ENCODE data around the gene LY6G6C. TPM values are rescaled to one million over a fixed set of nuclear protein-coding genes. Genes with fewer than 3 reads are reported as not detected.

Gene LY6G6C
- total RNA-seq, 2 experiments from 2014 or later: not detected

GRCh38 chr6:31705931-31706330, 15.6 kb downstream of the LY6G6C start:
- no peak overlapping the region for H3K4me3 ChIP-seq (ENCODE audit: low read length)
- DNase-seq (no peak), ATAC-seq (ENCODE audit: poor library complexity) (no peak)
- Mint-ChIP-seq H3K27ac (no peak overlapping the region), H3K4me3 (no peak overlapping the region), H3K36me3 (ENCODE audit: low read depth) (peaks cover 18% of the 10 kb centered on the region), H3K4me1 (ENCODE audit: low read depth) (peaks cover 23% of the 10 kb centered on the region), H3K27me3 (no peaks in the 10 kb centered on the region), H3K9me3 (no peaks in the 10 kb centered on the region)
- no peaks in the 10 kb centered on the region for H3K27me3 ChIP-seq (ENCODE audit: control insufficient read depth in 1 of 2, insufficient read depth in 2 of 2, low read length in 2 of 2)
- TF ChIP-seq CTCF (IDR thresholded peaks at IDR 0.05): no peak
- H3K27ac ChIP-seq (ENCODE audit: low read depth in 1 of 2, low read length in 2 of 2): no peak overlapping the region
- intact Hi-C loops (cut with DNase I, micrococcal nuclease): loop anchor here in 1 of 2 experiments (2.0 kb wide), 1 partner anchor 25 kb away; no protein-coding TSS in a partner anchor
- ChIA-PET CTCF (interaction anchor here (0.7 kb wide), 1 partner anchor 77 kb away, joined by 4 read pairs; no protein-coding TSS in a partner anchor), POLR2A (interaction anchor here (0.9 kb wide), 1 partner anchor 101 kb away, joined by 3 read pairs; no protein-coding TSS in a partner anchor)
- H3K9me3 ChIP-seq (ENCODE audit: control insufficient read depth in 1 of 2, insufficient read depth in 1 of 2, low read length in 2 of 2): no peaks in the 10 kb centered on the region
- H3K36me3 ChIP-seq (ENCODE audit: insufficient read depth, low read length): no peaks in the 10 kb centered on the region
- H3K4me1 ChIP-seq (ENCODE audit: insufficient read depth, low read length): peaks cover 29% of the 10 kb centered on the region

- H3K9me3 ChIP-seq (ENCODE audit: control insufficient read depth in 1 of 2, insufficient read depth in 1 of 2, low read length in 2 of 2): no peaks in the 10 kb centered on the region
- Mint-ChIP-seq H3K27me3 (no peaks in the 10 kb centered on the region), H3K36me3 (ENCODE audit: low read depth) (peaks cover 33% of the 10 kb centered on the region), H3K4me1 (ENCODE audit: low read depth) (peaks cover 32% of the 10 kb centered on the region), H3K9me3 (no peaks in the 10 kb centered on the region), H3K4me3 (peak within 1 kb of the TSS; percentile 94), H3K27ac (peak within 1 kb of the TSS; percentile 94)
- POLR2A ChIA-PET: interaction anchor here (0.5 to 2.6 kb wide), 38 partner anchors 9 to 1161 kb away, joined by 3 to 22 read pairs (median 5); partner anchors contain the start of genes BAG6, C6orf47, CSNK2B and DDAH2
- H3K36me3 ChIP-seq (ENCODE audit: insufficient read depth, low read length): peaks cover 15% of the 10 kb centered on the region
- ATAC-seq (ENCODE audit: poor library complexity) (peak; percentile 91), DNase-seq (peak; percentile 94 to 99 (median 97))
- H3K27me3 ChIP-seq (ENCODE audit: control insufficient read depth in 1 of 2, insufficient read depth in 2 of 2, low read length in 2 of 2): no peaks in the 10 kb centered on the region
- CTCF ChIA-PET: interaction anchor here (1.1 to 1.8 kb wide), 5 partner anchors 22 to 130 kb away, joined by 3 to 10 read pairs (median 3); partner anchors contain the start of genes DDAH2 and LY6G5C
- peak within 1 kb of the TSS; percentile 67 for H3K4me3 ChIP-seq (ENCODE audit: low read length)
- peaks cover 35% of the 10 kb centered on the region for H3K4me1 ChIP-seq (ENCODE audit: insufficient read depth, low read length)
- H3K27ac ChIP-seq (ENCODE audit: low read depth in 1 of 2, low read length in 2 of 2): peak within 1 kb of the TSS; percentile 95 to 98
- TF ChIP-seq CTCF (IDR thresholded peaks at IDR 0.05): no peak
- intact Hi-C loops (cut with DNase I, micrococcal nuclease): loop anchor here (1.0 to 5.0 kb wide), 5 partner anchors 34 to 51 kb away; partner anchors contain the start of genes BAG6 (in 1 of the 2), CLIC1 (in 1 of the 2), CSNK2B (in 1 of the 2) and GPANK1 (in 1 of the 2)
Observed at GRCh38 chr6:31702819-31703716, 18.5 kb downstream of the LY6G6C start, which contains the start of gene ABHD16A. TSS of gene ABHD16A (minus strand) at chr6:31703324. CDS start at chr6:31703281, 43 bp downstream.

GRCh38 chr6:31702405-31702818, 19.1 kb downstream of the LY6G6C start:
- H3K9me3 Mint-ChIP-seq: no peaks in the 10 kb centered on the region
- no peaks in the 10 kb centered on the region for H3K27me3 ChIP-seq (ENCODE audit: control insufficient read depth in 1 of 2, insufficient read depth in 2 of 2, low read length in 2 of 2)
- H3K4me1 Mint-ChIP-seq (ENCODE audit: low read depth): peaks cover 39% of the 10 kb centered on the region
- DNase-seq: no peak
- ATAC-seq (ENCODE audit: poor library complexity): peak; percentile 7
- peak overlapping the region; percentile 67 for H3K4me3 ChIP-seq (ENCODE audit: low read length)
- no peak for TF ChIP-seq CTCF (IDR thresholded peaks at IDR 0.05)
- no peaks in the 10 kb centered on the region for H3K27me3 Mint-ChIP-seq
- H3K4me3 Mint-ChIP-seq: peak overlapping the region; percentile 94
- H3K27ac Mint-ChIP-seq: peak overlapping the region; percentile 94
- intact Hi-C loops (cut with DNase I, micrococcal nuclease): loop anchor here (2.0 to 5.0 kb wide), 3 partner anchors 35 to 38 kb away; partner anchors contain the start of genes CLIC1 (in 1 of the 2) and GPANK1 (in 1 of the 2)
- H3K9me3 ChIP-seq (ENCODE audit: control insufficient read depth in 1 of 2, insufficient read depth in 1 of 2, low read length in 2 of 2): no peaks in the 10 kb centered on the region
- H3K36me3 Mint-ChIP-seq (ENCODE audit: low read depth): peaks cover 40% of the 10 kb centered on the region
- POLR2A ChIA-PET: interaction anchor here (0.6 to 2.6 kb wide), 20 partner anchors 9 to 1160 kb away, joined by 3 to 22 read pairs (median 8); partner anchors contain the start of genes BAG6, CSNK2B, DDAH2 and DDX39B
- CTCF ChIA-PET: interaction anchor here (1.1 to 1.5 kb wide), 2 partner anchors 21 to 39 kb away, joined by 3 to 10 read pairs; partner anchors contain the start of gene LY6G5C
- H3K36me3 ChIP-seq (ENCODE audit: insufficient read depth, low read length): peaks cover 20% of the 10 kb centered on the region
- peaks cover 35% of the 10 kb centered on the region for H3K4me1 ChIP-seq (ENCODE audit: insufficient read depth, low read length)
- peak overlapping the region; percentile 95 to 98 for H3K27ac ChIP-seq (ENCODE audit: low read depth in 1 of 2, low read length in 2 of 2)

Measured in CD4-positive, alpha-beta T cell (primary cell).